ENCODE data around the gene IL4R. TPM values are rescaled to one million over a fixed set of nuclear protein-coding genes. Genes with fewer than 3 reads are reported as not detected.

Gene IL4R
- total RNA-seq, 1 donor from 2014 or later, result 9.6 TPM

GRCh38 chr16:27284865-27285675, 28.7 kb upstream of the IL4R start:
- H3K36me3 ChIP-seq, result no peaks in the 10 kb centered on the region
- Mint-ChIP-seq H3K27me3 (ENCODE audit: insufficient read depth, low read depth) (peaks cover 4% of the 10 kb centered on the region), H3K27ac (no peak overlapping the region), H3K4me3 (no peak overlapping the region), H3K4me1 (peaks cover 12% of the 10 kb centered on the region), H3K9me3 (peaks cover 3% of the 10 kb centered on the region), H3K36me3 (no peaks in the 10 kb centered on the region)
- no peak overlapping the region for H2AFZ ChIP-seq (replicated peaks)
- H3K4me1 ChIP-seq, result no peaks in the 10 kb centered on the region
- no peaks in the 10 kb centered on the region for H4K20me1 ChIP-seq (ENCODE audit: low read depth)
- no peak overlapping the region for H3K4me2 ChIP-seq
- H3K4me3 ChIP-seq, result no peak overlapping the region
- H3K27me3 ChIP-seq, result no peaks in the 10 kb centered on the region
- H3K9ac ChIP-seq, result no peak overlapping the region
- no peak overlapping the region for H3K27ac ChIP-seq
- H3K79me2 ChIP-seq (ENCODE audit: low read depth), result no peaks in the 10 kb centered on the region
- no peaks in the 10 kb centered on the region for H3F3A ChIP-seq (ENCODE audit: low read depth)
- no peak for TF ChIP-seq CTCF (IDR thresholded peaks at IDR 0.05)
- TF ChIP-seq EZH2phosphoT487 (IDR thresholded peaks at IDR 0.05), result no peak
- no peak for TF ChIP-seq EZH2 (IDR thresholded peaks at IDR 0.05)
- H3K9me3 ChIP-seq (ENCODE audit: low read depth), result no peaks in the 10 kb centered on the region
- no peak for DNase-seq (ENCODE audit: low spot score)

- Histone ChIP-seq H3K27ac (no peak overlapping the region), H3K27me3 (no peaks in the 10 kb centered on the region), H3F3A (ENCODE audit: low read depth) (no peaks in the 10 kb centered on the region), H3K4me1 (no peaks in the 10 kb centered on the region), H3K9ac (no peak overlapping the region), H3K4me2 (no peak overlapping the region), H3K9me3 (ENCODE audit: low read depth) (no peaks in the 10 kb centered on the region), H3K36me3 (no peaks in the 10 kb centered on the region), H2AFZ (replicated peaks) (no peak overlapping the region), H4K20me1 (ENCODE audit: low read depth) (no peaks in the 10 kb centered on the region), H3K4me3 (no peak overlapping the region), H3K79me2 (ENCODE audit: low read depth) (no peaks in the 10 kb centered on the region)
- peaks cover 3% of the 10 kb centered on the region for H3K9me3 Mint-ChIP-seq
- no peak overlapping the region for H3K4me3 Mint-ChIP-seq
- TF ChIP-seq EZH2 (IDR thresholded peaks at IDR 0.05) (no peak), EZH2phosphoT487 (IDR thresholded peaks at IDR 0.05) (no peak), CTCF (IDR thresholded peaks at IDR 0.05) (no peak)
- peaks cover 4% of the 10 kb centered on the region for H3K27me3 Mint-ChIP-seq (ENCODE audit: insufficient read depth, low read depth)
- DNase-seq (ENCODE audit: low spot score), result no peak
- peak overlapping the region; percentile 67 for H3K27ac Mint-ChIP-seq
- no peaks in the 10 kb centered on the region for H3K36me3 Mint-ChIP-seq
- peaks cover 12% of the 10 kb centered on the region for H3K4me1 Mint-ChIP-seq
Observed at GRCh38 chr16:27285676-27286196, 28.0 kb upstream of the IL4R start.

- no peak overlapping the region for H3K4me3 ChIP-seq
- H3K27ac ChIP-seq, result no peak overlapping the region
- no peaks in the 10 kb centered on the region for H4K20me1 ChIP-seq (ENCODE audit: low read depth)
- Mint-ChIP-seq H3K27ac (peak overlapping the region; percentile 67), H3K36me3 (no peaks in the 10 kb centered on the region), H3K4me3 (no peak overlapping the region), H3K9me3 (peaks cover 3% of the 10 kb centered on the region), H3K27me3 (ENCODE audit: insufficient read depth, low read depth) (peaks cover 4% of the 10 kb centered on the region), H3K4me1 (peaks cover 11% of the 10 kb centered on the region)
- TF ChIP-seq CTCF (IDR thresholded peaks at IDR 0.05), result no peak
- no peak for TF ChIP-seq EZH2phosphoT487 (IDR thresholded peaks at IDR 0.05)
- no peak for TF ChIP-seq EZH2 (IDR thresholded peaks at IDR 0.05)
- no peaks in the 10 kb centered on the region for H3K79me2 ChIP-seq (ENCODE audit: low read depth)
- no peak overlapping the region for H3K9ac ChIP-seq
- DNase-seq (ENCODE audit: low spot score), result no peak
- H3F3A ChIP-seq (ENCODE audit: low read depth), result no peaks in the 10 kb centered on the region
- no peaks in the 10 kb centered on the region for H3K9me3 ChIP-seq (ENCODE audit: low read depth)
- H2AFZ ChIP-seq (replicated peaks), result no peak overlapping the region
- H3K4me2 ChIP-seq, result no peak overlapping the region
- no peaks in the 10 kb centered on the region for H3K36me3 ChIP-seq
- no peaks in the 10 kb centered on the region for H3K4me1 ChIP-seq
- H3K27me3 ChIP-seq, result no peaks in the 10 kb centered on the region
Observed at GRCh38 chr16:27286451-27286850, 27.3 kb upstream of the IL4R start.
